ENCODE results near the gene COL8A2.

COL8A2 gene

GRCh38 chr1:36135796-36136195, 10.8 kb upstream of the COL8A2 start:
- no peak for DNase-seq (ENCODE audit: low read depth)

GRCh38 chr1:36135330-36135667, 10.3 kb upstream of the COL8A2 start:
- no peak for DNase-seq (ENCODE audit: low read depth)

GRCh38 chr1:36134505-36135329, 9.7 kb upstream of the COL8A2 start:
- DNase-seq (ENCODE audit: low read depth) = peak; percentile 36

- no peak for DNase-seq (ENCODE audit: low read depth)
These were observed 9.0 kb upstream of the COL8A2 start for GRCh38 chr1:36134031-36134430.

GRCh38 chr1:36133484-36133883, 8.5 kb upstream of the COL8A2 start:
- DNase-seq (ENCODE audit: low read depth) = peak; percentile 93

- DNase-seq (ENCODE audit: low read depth) = no peak
These were observed 7.0 kb upstream of the COL8A2 start for GRCh38 chr1:36132029-36132428.

GRCh38 chr1:36128905-36129206, 3.8 kb upstream of the COL8A2 start:
- DNase-seq (ENCODE audit: low read depth) = no peak

GRCh38 chr1:36128126-36128904, 3.3 kb upstream of the COL8A2 start:
- no peak for DNase-seq (ENCODE audit: low read depth)

GRCh38 chr1:36126797-36127500, 1.9 kb upstream of the COL8A2 start:
- DNase-seq (ENCODE audit: low read depth) = no peak

GRCh38 chr1:36126005-36126716, 1.1 kb upstream of the COL8A2 start:
- no peak for DNase-seq (ENCODE audit: low read depth)

GRCh38 chr1:36124404-36125128, 456 bp downstream of the COL8A2 start:
- no peak for DNase-seq (ENCODE audit: low read depth)

GRCh38 chr1:36123356-36123755, 1.7 kb downstream of the COL8A2 start:
- DNase-seq (ENCODE audit: low read depth) = no peak

- no peak for DNase-seq (ENCODE audit: low read depth)
These were observed 2.7 kb downstream of the COL8A2 start for GRCh38 chr1:36122062-36123030.

GRCh38 chr1:36119456-36119855, 5.6 kb downstream of the COL8A2 start:
- no peak for DNase-seq (ENCODE audit: low read depth)

GRCh38 chr1:36118447-36119204, 6.4 kb downstream of the COL8A2 start:
- DNase-seq (ENCODE audit: low read depth) = no peak

- no peak for DNase-seq (ENCODE audit: low read depth)
These were observed 8.1 kb downstream of the COL8A2 start for GRCh38 chr1:36116901-36117300.

- peak; percentile 46 for DNase-seq (ENCODE audit: low read depth)
These were observed 9.1 kb downstream of the COL8A2 start for GRCh38 chr1:36115931-36116330.

GRCh38 chr1:36115200-36115669, 9.8 kb downstream of the COL8A2 start:
- peak; percentile 86 for DNase-seq (ENCODE audit: low read depth)

- DNase-seq (ENCODE audit: low read depth) = no peak
These were observed 10.7 kb downstream of the COL8A2 start for GRCh38 chr1:36114371-36114770.

- DNase-seq (ENCODE audit: low read depth) = no peak
These were observed 12.2 kb downstream of the COL8A2 start for GRCh38 chr1:36112823-36113222.

Data from fibroblast of gingiva (primary cell).